ENCODE data around the gene CFAP45. TPM values are rescaled to one million over a fixed set of nuclear protein-coding genes. Genes with fewer than 3 reads are reported as not detected.

CFAP45 gene
- total RNA-seq, 4 donors from 2014 or later = 2.5 TPM; not detected in 3

DNA sequence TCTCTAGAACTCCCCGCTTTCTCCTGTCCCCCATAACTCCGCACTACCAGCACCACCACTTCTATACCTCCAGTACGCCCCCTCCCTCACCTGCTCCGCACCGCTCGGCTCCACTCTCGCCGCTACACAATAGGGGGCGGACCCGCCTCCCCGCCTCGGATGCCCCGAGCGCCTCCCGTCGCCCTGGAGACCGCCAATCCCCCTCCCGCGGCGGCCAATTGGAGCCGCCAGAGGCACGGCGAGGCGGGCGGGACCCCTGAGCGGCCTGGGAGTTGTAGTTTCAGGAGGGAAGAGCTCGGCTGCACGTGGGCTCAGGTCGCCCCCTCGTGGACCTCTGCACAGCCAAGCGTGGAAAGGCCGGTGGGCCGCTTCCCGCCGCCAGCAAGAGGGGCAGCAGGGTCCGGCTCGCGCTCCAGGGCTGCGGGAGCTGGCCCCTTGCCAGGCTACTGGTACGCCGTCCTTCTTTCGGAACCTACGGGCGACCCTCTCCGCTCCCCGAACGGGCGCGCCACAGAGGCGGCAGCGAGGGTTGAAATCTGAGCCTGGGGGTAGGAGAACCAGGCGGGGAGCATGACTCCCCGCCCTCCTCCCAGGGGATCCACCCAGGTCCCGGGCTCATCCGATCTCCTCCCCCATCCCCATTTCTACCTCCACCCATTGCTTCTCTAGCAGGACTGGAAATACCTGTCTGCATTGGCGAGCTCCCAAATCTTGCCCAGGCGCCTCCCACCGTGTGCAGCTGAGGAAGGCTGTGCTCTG lies 45.7 kb upstream of the CFAP45 start, which contains the start of gene IGSF9:
Gene IGSF9 (minus strand): TSS at position 131 of the 759 bp plus-strand sequence. CDS start 2,159 bp downstream, outside the sequence.
- H3K27me3 ChIP-seq = no peaks in the 10 kb centered on the region
- peak in 1 of 2 donors; percentile 46 for TF ChIP-seq POLR2A (IDR thresholded peaks at IDR 0.05)
- TF ChIP-seq, protein P1, sequence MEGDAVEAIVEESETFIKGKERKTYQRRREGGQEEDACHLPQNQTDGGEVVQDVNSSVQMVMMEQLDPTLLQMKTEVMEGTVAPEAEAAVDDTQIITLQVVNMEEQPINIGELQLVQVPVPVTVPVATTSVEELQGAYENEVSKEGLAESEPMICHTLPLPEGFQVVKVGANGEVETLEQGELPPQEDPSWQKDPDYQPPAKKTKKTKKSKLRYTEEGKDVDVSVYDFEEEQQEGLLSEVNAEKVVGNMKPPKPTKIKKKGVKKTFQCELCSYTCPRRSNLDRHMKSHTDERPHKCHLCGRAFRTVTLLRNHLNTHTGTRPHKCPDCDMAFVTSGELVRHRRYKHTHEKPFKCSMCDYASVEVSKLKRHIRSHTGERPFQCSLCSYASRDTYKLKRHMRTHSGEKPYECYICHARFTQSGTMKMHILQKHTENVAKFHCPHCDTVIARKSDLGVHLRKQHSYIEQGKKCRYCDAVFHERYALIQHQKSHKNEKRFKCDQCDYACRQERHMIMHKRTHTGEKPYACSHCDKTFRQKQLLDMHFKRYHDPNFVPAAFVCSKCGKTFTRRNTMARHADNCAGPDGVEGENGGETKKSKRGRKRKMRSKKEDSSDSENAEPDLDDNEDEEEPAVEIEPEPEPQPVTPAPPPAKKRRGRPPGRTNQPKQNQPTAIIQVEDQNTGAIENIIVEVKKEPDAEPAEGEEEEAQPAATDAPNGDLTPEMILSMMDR (IDR thresholded peaks at IDR 0.05) = peak; percentile 21 to 64 (median 48)
- no peaks in the 10 kb centered on the region for H3K9me3 ChIP-seq
- H3K27ac ChIP-seq = peak within 1 kb of the TSS in 3 of 4 donors; percentile 3 to 84 (median 32)
- peaks cover 0 to 24% (median 11%) of the 10 kb centered on the region in 4 donors for H3K4me1 ChIP-seq
- H3K36me3 ChIP-seq = no peaks in the 10 kb centered on the region
- DNase-seq = peak; percentile 73 to 88 (median 82)
- peak within 1 kb of the TSS; percentile 32 to 67 (median 44) for H3K4me3 ChIP-seq

DNA sequence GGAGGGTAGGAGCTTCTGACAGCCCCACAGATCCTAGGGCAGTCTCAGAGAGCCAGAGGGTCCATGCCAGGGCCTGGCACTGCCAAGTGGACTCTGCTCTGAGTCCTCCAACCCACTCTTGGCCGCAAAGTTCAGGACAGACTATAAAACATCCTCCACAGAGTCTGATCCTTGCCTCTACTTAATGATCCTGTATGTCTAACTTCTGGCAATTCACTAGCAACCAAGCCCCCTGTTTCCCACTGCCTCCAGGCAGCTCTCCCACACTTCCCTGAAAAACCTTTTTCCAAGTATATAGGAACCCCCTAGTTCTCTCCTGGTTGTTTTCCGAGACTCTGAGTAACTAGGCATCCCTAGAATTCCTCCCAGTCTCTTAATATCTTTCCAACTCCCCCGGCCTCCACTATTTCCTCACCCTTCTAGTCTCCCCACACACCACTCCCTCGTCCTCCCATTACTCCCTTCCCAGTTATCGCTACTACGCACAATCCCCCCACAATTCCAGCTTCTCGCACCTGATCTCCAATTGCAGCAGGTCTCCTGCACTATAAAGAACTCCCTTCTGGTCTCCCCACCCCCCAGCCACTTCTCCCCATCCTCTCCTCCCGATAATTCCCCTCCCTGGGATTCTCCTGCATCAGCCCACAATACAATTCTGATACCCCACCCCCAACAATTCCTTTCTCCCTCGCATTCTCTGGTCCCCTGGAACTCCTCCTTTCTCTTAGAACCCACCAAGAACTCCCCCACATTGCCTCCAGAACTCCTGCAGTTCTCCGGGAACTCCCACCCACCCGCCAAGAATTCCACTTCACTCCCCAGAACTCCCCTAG lies 44.9 kb upstream of the CFAP45 start:
- Histone ChIP-seq H3K27me3 (no peaks in the 10 kb centered on the region), H3K4me3 (peak overlapping the region; percentile 32 to 67 (median 44)), H3K9me3 (no peaks in the 10 kb centered on the region), H3K27ac (peak overlapping the region in 2 of 4 donors; percentile 32 to 84), H3K4me1 (peaks cover 0 to 24% (median 11%) of the 10 kb centered on the region in 4 donors), H3K36me3 (no peaks in the 10 kb centered on the region)
- peak; percentile 55 to 71 for TF ChIP-seq POLR2A (IDR thresholded peaks at IDR 0.05)
- TF ChIP-seq, protein P1 (IDR thresholded peaks at IDR 0.05) = no peak
- peak in 2 of 3 donors; percentile 72 for DNase-seq

DNA sequence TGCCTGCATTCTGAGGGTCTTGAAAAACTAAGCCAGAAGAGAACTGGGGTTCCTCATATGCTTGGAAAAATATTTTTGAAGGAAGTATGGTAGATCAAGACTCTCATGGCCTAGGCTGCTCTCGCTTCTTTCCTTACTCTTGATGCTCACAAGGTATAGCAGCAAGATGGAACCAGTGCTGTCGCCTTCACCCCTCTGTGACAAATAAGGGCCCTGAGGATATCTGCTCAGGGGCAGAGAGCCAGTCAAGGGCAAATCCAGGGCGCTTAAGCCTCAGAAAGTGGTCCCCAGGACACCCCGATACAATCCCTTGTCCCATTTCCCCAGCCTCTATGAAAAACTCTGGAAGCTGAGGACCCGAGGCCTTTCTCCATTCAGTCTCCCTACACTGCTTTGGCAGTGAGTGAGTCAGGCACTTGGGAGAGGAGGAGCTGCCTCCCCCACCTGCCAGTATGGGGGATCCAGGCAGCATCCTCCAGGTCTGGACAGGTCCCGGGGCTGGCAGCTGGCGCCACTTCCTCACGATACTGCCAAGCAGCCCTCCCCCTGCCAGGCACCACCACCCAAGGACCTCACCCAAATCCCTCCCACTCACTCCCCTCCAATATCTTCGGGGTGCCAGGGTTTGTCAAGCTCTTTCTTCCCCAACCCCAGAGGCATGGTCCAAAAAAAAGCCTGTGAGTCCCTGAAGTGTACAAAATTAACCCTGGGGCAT lies 44.1 kb upstream of the CFAP45 start:
- peaks cover 0 to 29% (median 11%) of the 10 kb centered on the region in 4 donors for H3K4me1 ChIP-seq
- H3K27ac ChIP-seq = peak overlapping the region in 1 of 4 donors; percentile 84
- no peaks in the 10 kb centered on the region for H3K27me3 ChIP-seq
- H3K9me3 ChIP-seq = no peaks in the 10 kb centered on the region
- H3K36me3 ChIP-seq = no peaks in the 10 kb centered on the region
- DNase-seq = peak in 1 of 3 donors; percentile 46
- H3K4me3 ChIP-seq = peak overlapping the region in 1 of 4 donors; percentile 67
- TF ChIP-seq POLR2A (IDR thresholded peaks at IDR 0.05) = no peak
- TF ChIP-seq, protein P1 (IDR thresholded peaks at IDR 0.05) = no peak

DNA sequence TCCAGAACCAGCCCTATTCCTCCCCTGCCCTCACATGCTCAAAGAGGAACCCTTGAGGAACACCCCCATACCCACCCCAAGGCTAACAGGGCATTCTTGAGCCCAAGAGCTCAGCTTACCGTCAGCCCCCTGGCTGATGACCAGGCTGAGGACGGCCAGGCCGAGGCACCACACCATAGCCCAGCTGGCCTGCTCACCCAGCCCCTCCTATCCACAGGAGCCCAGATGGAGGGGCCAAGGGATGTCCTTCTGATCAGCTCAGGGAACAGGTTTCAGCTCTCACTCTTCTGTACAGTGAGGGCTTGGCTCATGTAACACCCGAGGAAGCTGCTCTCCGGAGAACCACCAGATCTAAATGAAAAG lies 43.3 kb upstream of the CFAP45 start:
- peak in 1 of 3 donors; percentile 35 for DNase-seq
- H3K4me3 ChIP-seq = no peak overlapping the region
- H3K36me3 ChIP-seq = no peaks in the 10 kb centered on the region
- peaks cover 0 to 30% (median 11%) of the 10 kb centered on the region in 4 donors for H3K4me1 ChIP-seq
- no peaks in the 10 kb centered on the region for H3K27me3 ChIP-seq
- no peak overlapping the region for H3K27ac ChIP-seq
- no peaks in the 10 kb centered on the region for H3K9me3 ChIP-seq
- no peak for TF ChIP-seq POLR2A (IDR thresholded peaks at IDR 0.05)
- TF ChIP-seq, protein P1 (IDR thresholded peaks at IDR 0.05) = no peak

DNA sequence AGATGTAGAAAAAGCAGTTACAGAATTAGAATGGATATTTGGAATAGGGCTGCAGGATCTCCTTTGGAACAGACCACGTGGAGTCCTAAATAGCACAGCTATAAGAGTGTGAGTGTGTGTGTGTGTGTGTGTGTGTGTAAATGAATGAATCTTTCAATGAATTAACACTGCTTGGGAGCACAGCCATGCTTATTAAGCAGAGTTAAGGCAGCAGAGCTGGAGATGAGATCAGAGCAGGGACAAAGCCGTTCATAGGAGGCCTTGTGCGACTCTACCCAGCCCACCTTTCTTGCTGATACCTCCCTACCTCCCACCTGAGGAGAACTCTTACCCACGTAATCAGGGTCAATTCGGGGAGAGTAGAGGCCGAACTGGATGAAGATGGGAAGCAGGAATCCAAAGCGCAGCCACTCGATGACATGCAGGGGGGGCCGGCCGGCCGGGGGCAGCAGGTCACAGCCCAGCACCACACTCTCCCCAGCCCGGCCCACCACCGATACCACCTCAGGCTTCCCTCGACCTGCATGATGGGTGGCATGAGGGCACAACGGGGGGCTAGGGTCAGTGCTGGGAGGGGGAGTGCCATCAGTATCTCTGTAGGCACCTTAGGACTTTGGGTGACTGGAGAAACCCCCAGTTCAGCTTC lies 42.8 kb upstream of the CFAP45 start:
- H3K4me3 ChIP-seq = no peak overlapping the region
- peaks cover 3 to 35% (median 11%) of the 10 kb centered on the region in 4 donors for H3K4me1 ChIP-seq

More for the DNA sequence above, 42.8 kb upstream of the CFAP45 start:
- Histone ChIP-seq H3K27me3 (no peaks in the 10 kb centered on the region), H3K36me3 (no peaks in the 10 kb centered on the region), H3K27ac (no peak overlapping the region), H3K9me3 (no peaks in the 10 kb centered on the region)
- TF ChIP-seq, protein P1 (IDR thresholded peaks at IDR 0.05) = no peak
- no peak for TF ChIP-seq POLR2A (IDR thresholded peaks at IDR 0.05)
- DNase-seq = peak in 1 of 3 donors; percentile 40
